Naive thymus-derived CD4-positive, alpha-beta T cell (primary cell): Measurements from ENCODE around the gene SEC14L2. TPM values are rescaled to one million over a fixed set of nuclear protein-coding genes. Genes with fewer than 3 reads are reported as not detected.

Source experiments
- ATAC-seq: fragments of 150-1000 bp; cut with Tn5 transposase; 2 replicates; pipeline ENCODE4 v1.10.0; 2021; ENCODE audit warnings: mild to moderate bottlenecking, moderate library complexity
- CTCF ChIA-PET: fragments of 350-600 bp; sonication (Branson Sonifier 250); formaldehyde crosslinking; loops from one replicate; lab custom pipeline; 2021; ENCODE audit warnings: antibody characterized with exemption; lab: Charles Lee
- POLR2A ChIA-PET: fragments of 350-600 bp; sonication (Branson Sonifier 250); formaldehyde crosslinking; loops from one replicate; lab custom pipeline; 2021; ENCODE audit warnings: antibody characterized with exemption, inconsistent platforms; lab: Charles Lee
- DNase-seq, 9 donors: peaks; one replicate each; pipeline versions ENCODE4 v3.0.0 to v3.0.0-alpha.2; 2020 to 2022; ENCODE audit warnings: mixed read lengths in 1 of 9
- H3K27ac ChIP-seq: one replicate; pipeline ENCODE4 v1.7.0; 2013; ENCODE audit warnings: mild to moderate bottlenecking, low read depth, low read length, moderate library complexity
- H3K27me3 ChIP-seq, 2 donors: one replicate each; pipeline ENCODE4 v1.7.0; 2013; ENCODE audit warnings: low read length in 2 of 2, mild to moderate bottlenecking in 2 of 2, moderate library complexity in 2 of 2; ENCODE audit not compliant: control insufficient read depth in 2 of 2, insufficient read depth in 2 of 2
- H3K36me3 ChIP-seq, 3 experiments: 1 replicate in 2 of 3; 2 replicates in 1 of 3; pipeline ENCODE4 v1.7.0; 2013; ENCODE audit warnings: low read length in 3 of 3, mild to moderate bottlenecking in 3 of 3, moderate library complexity in 1 of 3; ENCODE audit not compliant: insufficient read depth in 3 of 3, control insufficient read depth in 2 of 3
- H3K4me1 ChIP-seq, 2 donors: one replicate each; pipeline ENCODE4 v1.7.0; 2013; ENCODE audit warnings: low read length in 2 of 2, mild to moderate bottlenecking in 2 of 2, moderate library complexity in 1 of 2; ENCODE audit not compliant: control insufficient read depth in 2 of 2, insufficient read depth in 2 of 2
- H3K4me3 ChIP-seq: 2 replicates; pipeline ENCODE4 v1.7.0; 2013; ENCODE audit warnings: mild to moderate bottlenecking, low read length
- H3K9me3 ChIP-seq, 3 experiments: 1 replicate in 2 of 3; 2 replicates in 1 of 3; pipeline ENCODE4 v1.7.0; 2013; ENCODE audit warnings: low read length in 3 of 3; ENCODE audit not compliant: control insufficient read depth in 2 of 3
- H3K27ac Mint-ChIP-seq, 9 donors: one replicate each; pipeline ENCODE4 v1.8.0; 2020 to 2022; ENCODE audit warnings: mixed read lengths in 9 of 9, mild to moderate bottlenecking in 8 of 9, moderate library complexity in 5 of 9, inconsistent platforms in 2 of 9
- H3K27me3 Mint-ChIP-seq, 5 donors: one replicate each; pipeline ENCODE4 v1.8.0; 2021 to 2022; ENCODE audit warnings: mixed read lengths in 5 of 5, mild to moderate bottlenecking in 1 of 5
- H3K36me3 Mint-ChIP-seq, 5 donors: one replicate each; pipeline ENCODE4 v1.8.0; 2020 to 2022; ENCODE audit warnings: mixed read lengths in 5 of 5, mild to moderate bottlenecking in 3 of 5, inconsistent platforms in 1 of 5
- H3K4me1 Mint-ChIP-seq, 7 donors: one replicate each; pipeline ENCODE4 v1.8.0; 2020 to 2022; ENCODE audit warnings: mixed read lengths in 7 of 7, mild to moderate bottlenecking in 3 of 7, inconsistent platforms in 1 of 7
- H3K4me3 Mint-ChIP-seq, 10 donors: one replicate each; pipeline ENCODE4 v1.8.0; 2020 to 2022; ENCODE audit warnings: mild to moderate bottlenecking in 10 of 10, mixed read lengths in 10 of 10, moderate library complexity in 6 of 10, inconsistent platforms in 2 of 10
- H3K9me3 Mint-ChIP-seq, 11 donors: one replicate each; pipeline ENCODE4 v1.8.0; 2020 to 2022; ENCODE audit warnings: mixed read lengths in 11 of 11, mild to moderate bottlenecking in 4 of 11, inconsistent platforms in 1 of 11, moderate library complexity in 1 of 11
- intact Hi-C, 2 donors: fragments of 100-400 bp; cut with micrococcal nuclease; formaldehyde crosslinking; loops; one replicate each; pipeline ENCODE4 v1.15.1; 2023
- polyA plus RNA-seq, 2 donors: library from polyadenylated mRNA; unstranded; fragments of 300-500 nt; fragmentation: Illumina TruSeq; gene quantifications; one replicate each; pipeline ENCODE4 v1.2.3, GENCODE V29; 2021
- total RNA-seq, 6 experiments: library from RNA in 5 of 6; stranded (reverse) in 5 of 6; gene quantifications; 1 replicate in 5 of 6; 2 replicates in 1 of 6; pipeline ENCODE4 v1.2.3 and lab custom pipeline; 2021 to 2026

Gene SEC14L2
- total and polyA plus RNA-seq, 7 experiments from 2014 or later: 10.7 to 147 (median 16.5) TPM

- CTCF ChIA-PET: interaction anchor here (0.6 to 9.0 kb wide), 20 partner anchors 15 to 283 kb away, joined by 3 to 157 read pairs (median 4); partner anchors contain the start of genes CASTOR1 and MTFP1
- Histone ChIP-seq H3K27me3 (no peaks in the 10 kb centered on the region), H3K27ac (peak overlapping the region; percentile 30), H3K4me1 (peaks cover 3 to 14% of the 10 kb centered on the region in 2 donors), H3K4me3 (no peak overlapping the region), H3K9me3 (no peaks in the 10 kb centered on the region), H3K36me3 (no peaks in the 10 kb centered on the region)
- ATAC-seq (peak; percentile 73), DNase-seq (peak; percentile 60 to 85 (median 79))
- POLR2A ChIA-PET: interaction anchor here (1.0 to 12.2 kb wide), 6 partner anchors 14 to 101 kb away, joined by 3 to 158 read pairs (median 4); partner anchors contain the start of genes CASTOR1 and MTFP1
- peaks cover 0 to 3% (median 0%) of the 10 kb centered on the region in 5 donors for H3K36me3 Mint-ChIP-seq
- peak overlapping the region in 2 of 10 donors; percentile 19 to 62 for H3K4me3 Mint-ChIP-seq
- peaks cover 26 to 52% (median 38%) of the 10 kb centered on the region in 7 donors for H3K4me1 Mint-ChIP-seq
- peak overlapping the region; percentile 82 to 98 (median 84) for H3K27ac Mint-ChIP-seq
- intact Hi-C loops: loop anchor here (1.0 to 10.0 kb wide), 6 partner anchors 35 to 364 kb away; no protein-coding TSS in a partner anchor
- no peaks in the 10 kb centered on the region for H3K9me3 Mint-ChIP-seq
- H3K27me3 Mint-ChIP-seq: peaks cover 0 to 4% (median 0%) of the 10 kb centered on the region in 5 donors
These were observed 5.7 kb upstream of the SEC14L2 start for GRCh38 chr22:30390974-30391691.

GRCh38 chr22:30392661-30393321 lies 4.0 kb upstream of the SEC14L2 start:
- CTCF ChIA-PET: interaction anchor here (0.7 to 9.0 kb wide), 10 partner anchors 10 to 362 kb away, joined by 3 to 157 read pairs (median 9); partner anchors contain the start of genes CASTOR1 and MTFP1
- H3K4me1 Mint-ChIP-seq: peaks cover 22 to 56% (median 44%) of the 10 kb centered on the region in 7 donors
- Histone ChIP-seq H3K27ac (no peak overlapping the region), H3K36me3 (peaks cover 0 to 4% (median 0%) of the 10 kb centered on the region in 3 experiments), H3K9me3 (no peaks in the 10 kb centered on the region), H3K27me3 (no peaks in the 10 kb centered on the region), H3K4me3 (no peak overlapping the region), H3K4me1 (peaks cover 6 to 16% of the 10 kb centered on the region in 2 donors)
- H3K27ac Mint-ChIP-seq: peak overlapping the region in 8 of 9 donors; percentile 32 to 94 (median 70)
- peaks cover 0 to 3% (median 0%) of the 10 kb centered on the region in 5 donors for H3K36me3 Mint-ChIP-seq
- H3K9me3 Mint-ChIP-seq: no peaks in the 10 kb centered on the region
- peak overlapping the region in 4 of 10 donors; percentile 9 to 52 (median 34) for H3K4me3 Mint-ChIP-seq
- H3K27me3 Mint-ChIP-seq: no peaks in the 10 kb centered on the region
- no peak for ATAC-seq
- POLR2A ChIA-PET: interaction anchor here (1.0 to 12.2 kb wide), 4 partner anchors 32 to 103 kb away, joined by 3 to 158 read pairs (median 44); partner anchors contain the start of genes CASTOR1 and MTFP1
- DNase-seq: no peak
- intact Hi-C loops: loop anchor here in 1 of 2 donors (5.0 to 10.0 kb wide), 2 partner anchors 285 to 362 kb away; no protein-coding TSS in a partner anchor

- Histone ChIP-seq H3K9me3 (no peaks in the 10 kb centered on the region), H3K4me3 (no peak overlapping the region), H3K27ac (no peak overlapping the region), H3K4me1 (peaks cover 6 to 21% of the 10 kb centered on the region in 2 donors), H3K36me3 (peaks cover 0 to 4% (median 0%) of the 10 kb centered on the region in 3 experiments), H3K27me3 (no peaks in the 10 kb centered on the region)
- ChIA-PET CTCF (interaction anchor here (1.3 to 9.0 kb wide), 4 partner anchors 32 to 130 kb away, joined by 3 to 157 read pairs (median 45); partner anchors contain the start of genes CASTOR1 and MTFP1), POLR2A (interaction anchor here (0.6 to 12.2 kb wide), 3 partner anchors 32 to 103 kb away, joined by 3 to 158 read pairs (median 84); partner anchors contain the start of genes CASTOR1 and MTFP1)
- Mint-ChIP-seq H3K9me3 (no peaks in the 10 kb centered on the region), H3K27me3 (peaks cover 0 to 5% (median 0%) of the 10 kb centered on the region in 5 donors), H3K27ac (peak overlapping the region in 4 of 9 donors; percentile 28 to 94 (median 64)), H3K36me3 (peaks cover 0 to 3% (median 0%) of the 10 kb centered on the region in 5 donors), H3K4me1 (peaks cover 28 to 61% (median 49%) of the 10 kb centered on the region in 7 donors), H3K4me3 (peak overlapping the region in 2 of 10 donors; percentile 2 to 52)
- intact Hi-C loops: loop anchor here in 1 of 2 donors (5.0 to 10.0 kb wide), 2 partner anchors 286 to 362 kb away; no protein-coding TSS in a partner anchor
- DNase-seq: no peak
- ATAC-seq: no peak
These were observed 3.5 kb upstream of the SEC14L2 start for GRCh38 chr22:30393322-30393680.

- intact Hi-C loops: loop anchor here in 1 of 2 donors (5.0 to 10.0 kb wide), 2 partner anchors 287 to 361 kb away; no protein-coding TSS in a partner anchor
- ChIA-PET CTCF (interaction anchor here (0.6 to 4.8 kb wide), 4 partner anchors 31 to 131 kb away, joined by 3 to 38 read pairs (median 8); partner anchors contain the start of gene MTFP1), POLR2A (interaction anchor here (0.6 to 12.2 kb wide), 5 partner anchors 26 to 837 kb away, joined by 3 to 158 read pairs (median 3); partner anchors contain the start of gene MTFP1)
- DNase-seq (no peak), ATAC-seq (no peak)
- Histone ChIP-seq H3K9me3 (no peaks in the 10 kb centered on the region), H3K4me1 (peaks cover 11 to 26% of the 10 kb centered on the region in 2 donors), H3K27me3 (no peaks in the 10 kb centered on the region), H3K4me3 (no peak overlapping the region), H3K27ac (no peak overlapping the region), H3K36me3 (peaks cover 0 to 4% (median 0%) of the 10 kb centered on the region in 3 experiments)
- H3K4me1 Mint-ChIP-seq: peaks cover 33 to 67% (median 55%) of the 10 kb centered on the region in 7 donors
- peaks cover 0 to 5% (median 0%) of the 10 kb centered on the region in 5 donors for H3K27me3 Mint-ChIP-seq
- H3K9me3 Mint-ChIP-seq: no peaks in the 10 kb centered on the region
- H3K4me3 Mint-ChIP-seq: peak overlapping the region in 2 of 10 donors; percentile 13 to 27
- peaks cover 0 to 3% (median 0%) of the 10 kb centered on the region in 5 donors for H3K36me3 Mint-ChIP-seq
- peak overlapping the region in 4 of 9 donors; percentile 28 to 94 (median 70) for H3K27ac Mint-ChIP-seq
These were observed 2.9 kb upstream of the SEC14L2 start for GRCh38 chr22:30393885-30394284.

- intact Hi-C loops: loop anchor here (1.0 to 10.0 kb wide), 2 partner anchors 28 to 357 kb away; no protein-coding TSS in a partner anchor
- peaks cover 24 to 61% (median 40%) of the 10 kb centered on the region in 7 donors for H3K4me1 Mint-ChIP-seq
- no peaks in the 10 kb centered on the region for H3K9me3 Mint-ChIP-seq
- ChIA-PET CTCF (interaction anchor here (0.6 to 4.8 kb wide), 8 partner anchors 9 to 127 kb away, joined by 3 to 38 read pairs (median 5); partner anchors contain the start of genes CASTOR1, MTFP1 and RNF215), POLR2A (interaction anchor here (0.8 to 12.2 kb wide), 9 partner anchors 8 to 476 kb away, joined by 3 to 158 read pairs (median 8); partner anchors contain the start of genes CASTOR1, CCDC157, MTFP1 and SF3A1)
- H3K4me3 Mint-ChIP-seq: peak overlapping the region; percentile 85 to 95 (median 90)
- no peak for ATAC-seq
- Histone ChIP-seq H3K27me3 (no peaks in the 10 kb centered on the region), H3K4me1 (peaks cover 12 to 22% of the 10 kb centered on the region in 2 donors), H3K27ac (peak overlapping the region; percentile 77), H3K36me3 (peaks cover 0 to 4% (median 0%) of the 10 kb centered on the region in 3 experiments), H3K4me3 (peak overlapping the region; percentile 71), H3K9me3 (no peaks in the 10 kb centered on the region)
- H3K27me3 Mint-ChIP-seq: peaks cover 0 to 5% (median 0%) of the 10 kb centered on the region in 5 donors
- peak in 1 of 9 donors; percentile 18 for DNase-seq
- H3K36me3 Mint-ChIP-seq: peaks cover 0 to 5% (median under 1%) of the 10 kb centered on the region in 5 donors
- H3K27ac Mint-ChIP-seq: peak overlapping the region; percentile 52 to 92 (median 89)
These were observed 1.1 kb downstream of the SEC14L2 start for GRCh38 chr22:30397656-30398635.
